ENCODE results near the gene SAV1.

GRCh38 chr14:50603565-50603964, 64.5 kb downstream of the SAV1 start:
- TF ChIP-seq CTCF (IDR thresholded peaks at IDR 0.05) (no peak), TEAD1 (CRISPR knock-in tag; IDR thresholded peaks at IDR 0.05) (no peak), IRF2 (CRISPR knock-in tag; IDR thresholded peaks at IDR 0.05; ENCODE audit: borderline replicate concordance, low read depth) (no peak), NFYB (CRISPR knock-in tag; conservative IDR thresholded peaks at IDR 0.05; ENCODE audit: low read depth) (no peak), TCF7 (CRISPR knock-in tag; IDR thresholded peaks at IDR 0.05; ENCODE audit: low read depth) (no peak), E2F4 (CRISPR knock-in tag; IDR thresholded peaks at IDR 0.05; ENCODE audit: borderline replicate concordance, low read depth) (no peak), MAX (CRISPR knock-in tag; IDR thresholded peaks at IDR 0.05) (no peak), ATF3 (CRISPR knock-in tag; conservative IDR thresholded peaks at IDR 0.05) (no peak), ZNF671 (CRISPR knock-in tag; IDR thresholded peaks at IDR 0.05) (no peak), RELA (CRISPR knock-in tag; IDR thresholded peaks at IDR 0.05; ENCODE audit: borderline replicate concordance) (no peak), MLX (CRISPR knock-in tag; IDR thresholded peaks at IDR 0.05) (no peak), PRRX2 (CRISPR knock-in tag; IDR thresholded peaks at IDR 0.05) (no peak), NFE2L1 (CRISPR knock-in tag; IDR thresholded peaks at IDR 0.05) (no peak), GABPB1 (CRISPR knock-in tag; IDR thresholded peaks at IDR 0.05) (no peak)
